Measurements from ENCODE around the gene NAV2.

Gene NAV2

GRCh38 chr11:20032577-20033260 lies 320.1 kb downstream of the NAV2 start:
- no peak for DNase-seq

GRCh38 chr11:20033806-20034205 lies 321.2 kb downstream of the NAV2 start:
- DNase-seq, result no peak

- no peak for DNase-seq
Observed at GRCh38 chr11:20034941-20035340, 322.3 kb downstream of the NAV2 start.

- no peak for DNase-seq
Observed at GRCh38 chr11:20035375-20035700, 322.7 kb downstream of the NAV2 start.

DNA sequence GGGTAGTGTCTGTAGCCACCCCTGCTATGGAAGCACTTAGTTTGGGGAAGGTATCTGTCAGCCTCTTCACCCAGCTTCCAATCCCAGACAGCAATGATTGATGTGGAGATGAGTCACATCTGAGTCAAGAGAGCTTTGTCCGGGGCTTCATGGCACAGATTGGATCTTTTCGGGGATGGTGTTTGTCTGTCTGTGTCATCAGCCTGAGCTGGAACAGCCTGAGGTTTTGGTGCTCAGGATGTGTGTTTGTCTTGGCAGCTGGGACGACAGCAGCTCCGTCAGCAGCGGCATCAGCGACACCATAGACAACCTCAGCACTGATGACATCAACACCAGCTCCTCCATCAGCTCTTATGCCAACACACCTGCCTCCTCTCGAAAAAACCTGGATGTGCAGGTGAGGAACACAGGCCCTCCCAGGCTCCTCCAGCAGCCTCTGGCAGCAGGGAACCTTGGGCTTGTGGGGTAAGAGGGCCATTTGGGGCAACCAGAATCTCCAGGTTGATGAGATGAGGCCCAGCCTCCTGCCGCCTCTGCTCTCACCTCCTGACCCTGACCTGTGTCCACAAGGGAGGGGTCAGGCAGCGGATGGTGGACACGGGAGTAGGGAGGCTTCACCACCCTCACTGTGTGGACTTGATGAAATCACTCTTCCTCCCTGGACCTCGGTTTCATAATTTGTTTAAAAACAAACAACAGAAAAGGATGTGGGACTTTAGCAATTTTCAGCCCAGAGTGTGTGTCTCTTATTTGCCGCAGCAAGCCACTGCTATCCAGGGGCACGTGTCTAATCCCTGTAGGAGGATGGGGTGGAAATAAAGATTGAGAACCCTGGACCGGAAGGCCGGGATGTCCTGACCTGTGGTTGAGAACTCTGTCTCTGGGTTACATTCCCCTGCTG lies 323.3 kb downstream of the NAV2 start:
- peak; percentile 54 to 70 for DNase-seq

GRCh38 chr11:20036626-20037335 lies 324.1 kb downstream of the NAV2 start:
- DNase-seq, result no peak

GRCh38 chr11:20037396-20038153 lies 324.9 kb downstream of the NAV2 start:
- no peak for DNase-seq

- DNase-seq, result no peak
Observed at GRCh38 chr11:20038412-20038811, 325.8 kb downstream of the NAV2 start.

- no peak for DNase-seq
Observed at GRCh38 chr11:20038972-20039371, 326.3 kb downstream of the NAV2 start.

GRCh38 chr11:20041499-20041898 lies 328.9 kb downstream of the NAV2 start:
- DNase-seq, result no peak

DNA sequence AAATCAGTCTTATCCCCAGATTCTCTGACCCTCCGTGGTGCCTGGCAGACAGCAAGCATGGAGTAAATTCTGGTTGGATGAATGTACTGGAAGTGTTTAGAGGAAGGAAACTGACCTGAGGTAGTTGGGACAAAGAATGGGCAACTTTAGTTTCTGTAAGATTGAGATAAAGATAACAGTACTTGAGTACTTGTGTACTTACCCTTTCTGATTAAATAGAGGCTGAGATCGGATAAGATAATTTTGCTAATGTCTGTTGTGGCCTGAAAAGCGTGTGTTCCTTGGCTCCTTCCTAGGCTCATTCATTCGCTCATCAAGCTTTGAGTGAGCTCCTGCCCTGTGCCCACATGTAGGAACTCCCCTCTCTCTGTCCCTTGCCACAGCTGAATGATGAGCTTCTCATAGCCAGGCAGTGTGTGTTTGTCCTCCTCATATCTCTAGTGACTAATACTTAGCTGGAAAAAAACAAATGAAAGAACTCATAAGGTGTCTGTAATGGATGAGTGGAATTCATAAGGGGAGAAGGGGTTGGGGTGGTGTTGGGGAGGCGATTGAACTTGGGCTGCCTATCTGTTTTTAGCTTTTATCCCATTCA lies 329.5 kb downstream of the NAV2 start:
- DNase-seq, result no peak

DNA sequence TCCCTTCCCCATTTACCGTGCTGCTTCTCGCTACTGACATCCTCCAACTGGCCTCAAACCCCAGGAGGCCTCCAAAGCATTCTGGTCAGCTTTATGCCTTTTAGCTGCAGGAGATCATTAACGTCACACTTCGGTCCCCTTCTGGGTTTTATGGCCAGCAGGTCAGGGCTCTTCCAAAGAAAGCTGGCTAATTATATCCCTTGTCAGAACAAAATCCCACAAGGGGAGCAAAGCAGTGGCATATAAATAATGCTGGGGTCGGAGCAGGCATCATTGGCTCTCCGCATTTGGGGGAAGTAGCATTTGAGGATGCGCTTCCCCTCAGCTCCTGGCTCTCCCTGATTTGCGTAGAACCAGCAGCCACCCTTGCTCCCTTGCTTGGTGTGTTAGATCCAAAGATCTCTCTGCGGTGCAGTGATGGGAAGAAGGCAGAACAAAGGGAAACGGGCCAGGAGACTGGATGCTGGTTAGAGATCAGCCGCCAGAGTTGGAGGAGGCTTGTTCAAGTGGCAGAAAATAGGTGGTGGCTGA lies 330.2 kb downstream of the NAV2 start:
- no peak for DNase-seq

DNA sequence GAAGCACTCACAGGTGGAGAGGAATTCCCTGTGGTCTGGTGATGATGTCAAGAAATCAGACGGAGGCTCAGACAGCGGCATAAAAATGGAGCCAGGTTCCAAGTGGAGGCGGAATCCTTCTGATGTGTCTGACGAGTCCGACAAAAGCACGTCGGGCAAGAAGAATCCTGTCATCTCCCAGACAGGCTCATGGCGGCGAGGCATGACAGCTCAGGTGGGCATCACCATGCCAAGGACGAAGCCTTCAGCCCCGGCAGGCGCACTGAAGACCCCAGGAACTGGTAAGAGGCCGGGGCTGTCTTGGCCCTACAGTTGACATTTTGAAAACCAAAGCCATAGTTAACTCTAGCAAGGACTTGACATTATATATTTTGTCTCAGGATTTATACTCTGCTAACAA lies 331.4 kb downstream of the NAV2 start:
- no peak for DNase-seq

DNA sequence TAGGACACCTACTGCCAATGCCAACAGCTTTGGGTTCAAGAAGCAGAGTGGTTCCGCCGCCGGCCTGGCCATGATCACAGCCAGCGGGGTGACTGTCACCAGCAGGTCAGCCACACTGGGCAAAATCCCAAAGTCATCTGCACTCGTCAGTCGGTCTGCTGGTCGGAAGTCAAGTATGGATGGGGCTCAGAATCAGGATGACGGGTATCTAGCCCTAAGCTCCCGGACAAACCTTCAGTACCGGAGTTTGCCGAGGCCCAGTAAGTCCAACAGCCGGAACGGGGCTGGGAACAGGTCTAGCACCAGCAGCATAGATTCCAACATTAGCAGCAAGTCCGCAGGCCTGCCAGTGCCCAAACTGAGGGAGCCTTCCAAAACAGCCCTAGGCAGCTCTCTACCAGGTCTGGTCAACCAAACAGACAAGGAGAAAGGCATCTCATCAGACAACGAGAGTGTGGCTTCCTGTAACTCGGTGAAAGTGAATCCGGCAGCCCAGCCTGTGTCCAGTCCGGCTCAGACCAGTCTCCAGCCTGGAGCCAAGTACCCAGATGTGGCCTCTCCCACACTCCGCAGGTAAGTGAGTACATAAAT lies 332.6 kb downstream of the NAV2 start:
- no peak for DNase-seq

DNA sequence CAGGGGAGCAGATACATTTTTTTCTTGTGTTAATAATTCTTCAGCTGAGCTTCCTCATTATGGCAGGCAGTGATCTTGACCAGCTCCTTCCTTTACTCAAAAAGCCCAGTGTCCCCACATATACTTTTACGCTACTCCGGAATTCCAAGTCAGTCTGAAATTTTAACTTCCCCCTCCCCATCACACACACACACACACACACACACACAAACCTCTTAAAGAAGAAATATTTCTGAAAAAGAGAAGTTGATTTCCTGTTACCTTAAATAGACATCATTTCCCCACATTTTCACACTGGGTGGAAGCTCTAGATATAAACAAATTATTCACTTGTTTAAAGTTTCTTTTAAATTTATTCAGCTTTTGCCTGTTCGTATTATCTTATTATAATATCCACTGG lies 333.8 kb downstream of the NAV2 start:
- DNase-seq, result no peak

- no peak for DNase-seq
Observed at GRCh38 chr11:20047006-20047768, 334.6 kb downstream of the NAV2 start.

DNA sequence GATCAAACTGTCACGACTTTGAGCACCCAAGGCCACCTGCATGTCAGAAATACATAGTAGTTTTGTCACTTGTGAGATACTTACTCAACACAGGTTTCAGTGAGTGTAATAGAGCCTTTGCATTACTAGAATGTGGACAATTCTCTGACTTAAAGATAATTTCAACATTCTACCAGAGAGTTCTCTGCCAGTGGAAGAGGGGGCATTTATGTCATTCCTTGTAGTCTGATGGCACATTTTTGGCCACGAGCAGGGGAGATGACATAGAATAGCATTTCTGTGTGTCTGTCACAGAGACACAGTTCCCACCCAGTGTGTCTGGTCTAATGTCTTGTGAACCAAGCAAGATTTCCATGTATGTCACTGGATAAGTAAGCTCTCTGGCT lies 335.1 kb downstream of the NAV2 start:
- DNase-seq, result no peak

DNA sequence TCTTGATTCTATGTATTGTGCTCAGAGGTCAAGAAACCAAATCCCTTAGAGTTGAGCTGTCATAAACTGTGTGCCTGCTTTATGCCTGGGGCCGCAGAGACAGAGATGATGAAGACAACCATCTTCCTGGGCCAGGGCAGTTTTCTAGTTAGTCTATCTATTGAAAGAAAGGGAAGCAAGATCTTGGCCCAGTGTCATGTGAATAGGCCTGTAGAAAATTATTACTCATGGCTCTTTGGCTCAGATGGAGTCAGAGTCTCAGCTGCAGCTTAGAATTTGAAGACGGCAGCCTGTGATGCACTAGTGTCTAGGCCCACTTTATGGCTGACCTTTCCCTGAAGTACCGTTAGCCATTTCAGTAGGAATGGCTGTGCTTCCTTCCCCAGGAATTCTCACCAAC lies 335.6 kb downstream of the NAV2 start:
- no peak for DNase-seq

GRCh38 chr11:20048707-20049106 lies 336.1 kb downstream of the NAV2 start:
- no peak for DNase-seq

- no peak for DNase-seq
Observed at GRCh38 chr11:20049231-20049630, 336.6 kb downstream of the NAV2 start.

DNA sequence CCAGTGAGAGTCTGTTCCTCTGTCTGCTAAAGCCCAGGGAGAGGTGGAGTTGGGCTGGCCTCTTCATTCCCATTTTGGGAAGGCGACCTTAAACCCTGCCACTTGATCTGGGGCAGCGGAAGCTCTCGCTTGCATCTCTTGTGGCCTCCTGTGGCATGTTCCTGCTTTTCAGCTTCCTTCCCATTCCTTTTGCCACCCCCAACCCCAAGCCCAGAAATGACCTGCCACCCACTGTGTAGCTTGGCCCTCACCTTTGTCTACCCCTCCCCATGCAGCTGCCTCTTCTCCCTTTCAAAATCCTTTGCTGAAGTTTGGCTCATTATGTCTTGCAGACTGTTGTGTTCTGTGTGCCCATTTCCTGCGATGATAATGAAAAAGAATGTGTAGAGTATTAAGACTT lies 337.4 kb downstream of the NAV2 start:
- DNase-seq, result no peak

Data from NCI-H187 (cell line).